Caki2 (cell line): ENCODE results near the gene LOX. TPM values are rescaled to one million over a fixed set of nuclear protein-coding genes. Genes with fewer than 3 reads are reported as not detected.
A peak's percentile ranks its signal among the peaks of the same experiment; 100 is the strongest.

Experiments used
- DNase-seq: peaks from one replicate; pipeline ENCODE4 v3.0.0-alpha.2; 2015; ENCODE audit warnings: low read depth
- in situ Hi-C: cut with HindIII; loops from 2 replicates; pipeline ENCODE4 v1.10.0; 2016; ENCODE audit warnings: low sequenced_read_pairs, low pct_unique_long_range_greater_than_20kb, mixed read lengths
- total RNA-seq: library from RNA; depleted of rRNA; stranded (reverse); fragments of >200 nt; shearing (Covaris generic); gene quantifications from 2 replicates; pipeline ENCODE4 v1.2.3, GENCODE V29; 2014; ENCODE audit warnings: low replicate concordance; rRNA removed

Gene LOX, protein sequence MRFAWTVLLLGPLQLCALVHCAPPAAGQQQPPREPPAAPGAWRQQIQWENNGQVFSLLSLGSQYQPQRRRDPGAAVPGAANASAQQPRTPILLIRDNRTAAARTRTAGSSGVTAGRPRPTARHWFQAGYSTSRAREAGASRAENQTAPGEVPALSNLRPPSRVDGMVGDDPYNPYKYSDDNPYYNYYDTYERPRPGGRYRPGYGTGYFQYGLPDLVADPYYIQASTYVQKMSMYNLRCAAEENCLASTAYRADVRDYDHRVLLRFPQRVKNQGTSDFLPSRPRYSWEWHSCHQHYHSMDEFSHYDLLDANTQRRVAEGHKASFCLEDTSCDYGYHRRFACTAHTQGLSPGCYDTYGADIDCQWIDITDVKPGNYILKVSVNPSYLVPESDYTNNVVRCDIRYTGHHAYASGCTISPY
- total RNA-seq, result 49.6 and 60.5 TPM in 2 replicates

DNA sequence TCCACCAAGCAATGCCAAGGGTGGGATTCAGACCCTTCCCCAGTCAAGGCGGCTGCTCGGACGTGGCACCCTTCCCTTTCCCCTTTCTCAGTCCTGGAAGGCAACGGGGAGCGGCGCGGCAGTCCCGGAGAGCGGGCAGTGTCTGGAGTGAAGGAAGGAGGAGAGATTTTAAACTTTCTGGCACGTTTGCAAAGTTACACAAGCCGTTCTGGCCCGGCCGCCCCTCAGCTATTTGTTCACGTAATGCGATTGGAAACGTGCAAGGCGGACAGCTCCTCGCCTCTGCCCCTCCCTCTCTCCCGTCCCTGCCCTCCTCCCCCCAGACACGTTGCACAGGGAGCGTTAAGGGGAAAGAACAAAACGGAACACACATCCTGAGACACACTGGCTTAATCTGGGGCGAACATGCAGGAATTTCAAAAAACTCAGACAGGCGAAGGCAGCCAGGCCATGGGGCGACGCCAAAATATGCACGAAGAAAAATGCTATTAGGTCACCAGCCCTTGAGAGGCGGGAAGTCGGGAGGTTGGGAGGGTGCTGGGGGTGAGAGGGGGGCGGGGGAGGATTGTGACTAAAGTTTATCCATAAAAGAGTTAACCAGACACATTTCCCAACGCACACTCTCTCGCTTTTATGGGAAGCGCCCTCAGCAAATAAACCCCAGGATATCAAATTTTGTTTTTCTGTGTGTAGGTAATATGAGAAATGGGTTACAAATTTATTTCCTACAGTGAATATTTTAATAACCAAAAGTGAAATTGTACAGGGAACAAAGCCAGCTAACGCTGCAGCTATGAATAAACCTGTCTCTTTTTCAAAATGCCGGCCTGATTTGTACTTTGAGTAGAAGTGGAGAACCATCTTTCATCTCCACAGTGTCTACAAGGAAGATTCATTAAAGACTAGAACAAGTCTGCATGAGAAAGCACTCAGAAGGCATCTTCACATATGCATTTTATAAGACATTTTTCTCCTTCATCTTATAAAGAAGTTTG is at the start of gene LOX:
Gene LOX (minus strand): TSS at position 144 of the 995 bp plus-strand sequence. CDS start 274 bp downstream, outside the sequence.
- in situ Hi-C loops, result no loop called here
- peak; percentile 83 for DNase-seq

DNA sequence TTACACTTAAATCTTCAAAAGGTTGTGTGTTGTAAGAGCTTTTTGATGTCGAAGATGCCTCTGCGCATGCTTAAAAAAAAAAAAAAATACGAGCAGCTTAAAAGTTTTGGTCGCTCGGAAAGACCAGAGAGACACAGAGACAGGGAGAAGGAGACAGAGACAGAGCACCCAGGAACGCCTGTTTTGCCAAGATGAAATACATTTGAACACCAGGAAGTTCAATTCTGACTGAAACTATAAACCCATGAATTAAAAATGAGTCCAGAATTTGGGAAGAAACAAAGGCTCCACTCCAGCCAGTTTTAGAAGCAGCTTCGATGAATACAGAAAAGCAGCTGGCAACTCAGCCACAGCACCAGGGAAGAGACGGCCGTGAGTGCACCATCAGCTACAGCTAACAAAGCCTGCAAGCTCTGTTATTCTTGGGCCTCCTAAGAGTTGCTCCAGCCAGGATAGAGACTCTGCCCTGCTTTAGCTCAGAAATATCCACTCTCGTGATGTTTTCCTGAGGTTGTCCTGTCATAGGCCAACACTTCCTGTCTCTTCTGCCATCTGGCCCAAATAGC is 48.8 kb upstream of the LOX start:
- DNase-seq, result no peak
- in situ Hi-C loops, result no loop called here

DNA sequence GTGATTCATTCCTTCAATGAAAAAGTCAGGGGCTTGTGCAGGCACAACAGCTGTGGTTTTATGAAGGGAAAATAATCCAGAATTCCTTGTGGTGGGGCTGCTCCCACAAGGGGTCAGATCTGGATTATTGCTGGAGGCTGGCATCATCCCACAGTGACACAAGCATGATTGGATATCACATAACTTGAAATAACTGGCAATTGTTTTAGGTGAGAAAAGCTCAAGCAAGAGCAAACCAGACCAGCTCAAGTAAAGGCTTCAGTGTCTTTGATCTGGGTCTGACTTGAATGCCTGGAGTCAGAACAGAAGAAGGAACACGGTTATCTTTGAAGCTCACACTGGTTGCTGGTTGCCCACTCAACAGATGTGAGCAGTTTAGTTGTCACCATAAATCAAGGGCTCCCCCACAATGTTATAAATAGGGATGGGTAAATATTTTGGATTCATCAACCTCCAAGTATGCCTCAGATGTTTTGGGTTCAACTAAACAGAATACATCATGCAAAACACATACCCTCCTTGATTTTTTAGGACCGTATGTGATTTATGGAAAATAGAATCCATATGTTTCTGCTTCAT is 48.2 kb upstream of the LOX start:
- in situ Hi-C loops, result no loop called here
- no peak for DNase-seq

DNA sequence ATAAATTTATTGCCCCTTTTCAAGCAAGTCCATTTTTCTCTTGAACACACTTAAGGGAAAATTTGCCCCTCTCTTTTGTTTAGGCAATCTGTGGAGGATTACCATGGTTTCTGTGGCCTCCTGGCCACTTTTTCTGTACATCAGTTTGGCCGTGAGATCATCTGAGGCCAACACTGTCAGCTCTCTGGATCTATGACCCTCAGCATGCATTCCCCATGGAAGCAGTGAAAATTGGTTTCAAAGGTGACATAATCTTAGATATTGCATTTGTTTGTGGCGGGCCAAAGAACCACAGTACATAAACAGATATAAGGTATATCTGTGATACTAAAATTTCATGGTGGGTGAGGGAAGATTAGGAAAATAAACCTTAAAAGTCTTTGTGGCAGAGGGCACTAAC is 46.7 kb upstream of the LOX start:
- no peak for DNase-seq
- in situ Hi-C loops, result no loop called here

DNA sequence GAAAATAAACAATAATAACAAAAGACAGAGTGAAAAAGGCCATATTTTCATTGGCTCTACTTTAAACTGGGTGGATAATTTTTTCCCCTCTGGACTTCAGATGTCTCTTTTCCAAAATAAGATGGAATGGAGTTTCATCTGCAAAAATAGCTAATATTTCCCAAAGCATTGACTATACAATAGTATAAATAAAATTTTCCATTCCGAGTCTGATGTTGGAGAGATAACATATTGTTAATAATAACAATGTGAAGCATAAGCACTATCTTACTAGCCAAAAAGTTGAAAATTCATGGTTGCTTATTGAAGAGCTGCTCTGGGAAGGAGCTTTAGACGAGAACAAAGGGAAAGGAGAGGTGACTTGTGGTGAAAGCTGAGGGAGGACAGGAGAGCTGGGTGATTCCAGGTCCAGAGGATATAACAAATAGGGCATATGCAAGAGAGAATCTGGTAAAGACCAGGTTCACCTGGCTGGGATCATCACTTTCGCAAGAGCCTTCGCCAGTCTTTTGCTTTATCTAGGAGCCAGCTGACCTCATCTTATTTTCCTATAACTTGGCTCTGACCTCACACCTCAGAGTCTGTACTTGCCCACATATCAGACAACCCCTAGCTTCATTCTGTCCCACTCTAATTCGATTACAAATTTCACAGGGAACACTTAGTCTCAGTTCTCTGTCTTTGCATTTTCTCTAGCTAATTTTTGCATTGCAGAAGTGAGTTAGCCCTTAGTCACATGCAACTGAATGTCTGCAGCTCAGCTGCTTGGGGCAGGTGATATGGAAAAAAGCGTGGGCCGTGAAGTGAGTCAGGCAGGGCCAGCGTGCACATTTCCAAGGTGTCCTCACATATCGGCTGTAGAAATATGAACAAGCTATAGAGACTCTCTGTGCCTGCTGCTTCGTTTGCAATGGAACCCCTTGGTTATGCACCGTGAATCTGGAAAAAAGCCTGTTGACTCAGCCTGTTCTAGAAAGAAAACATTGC is 43.7 kb upstream of the LOX start:
- in situ Hi-C loops, result no loop called here
- DNase-seq, result peak; percentile 50

DNA sequence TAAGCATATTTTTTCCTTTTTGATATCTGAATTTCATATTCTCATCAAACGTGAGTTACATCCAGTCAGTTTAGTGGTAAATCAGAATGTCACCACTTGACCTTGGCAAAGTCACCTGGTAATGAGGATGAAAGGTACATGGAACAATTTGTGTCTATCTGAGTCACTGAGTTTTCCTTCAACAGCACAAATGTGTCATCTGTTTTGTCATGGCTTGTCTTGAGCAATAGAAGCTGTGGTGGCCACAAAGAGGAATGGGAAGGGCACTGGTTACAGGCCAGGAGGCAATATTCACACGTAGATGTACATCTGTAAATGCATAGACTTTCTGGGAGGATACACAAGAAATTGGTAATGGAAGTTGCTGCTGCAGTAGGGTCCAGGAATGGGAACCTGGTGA is 42.9 kb upstream of the LOX start:
- DNase-seq, result no peak
- in situ Hi-C loops, result no loop called here

DNA sequence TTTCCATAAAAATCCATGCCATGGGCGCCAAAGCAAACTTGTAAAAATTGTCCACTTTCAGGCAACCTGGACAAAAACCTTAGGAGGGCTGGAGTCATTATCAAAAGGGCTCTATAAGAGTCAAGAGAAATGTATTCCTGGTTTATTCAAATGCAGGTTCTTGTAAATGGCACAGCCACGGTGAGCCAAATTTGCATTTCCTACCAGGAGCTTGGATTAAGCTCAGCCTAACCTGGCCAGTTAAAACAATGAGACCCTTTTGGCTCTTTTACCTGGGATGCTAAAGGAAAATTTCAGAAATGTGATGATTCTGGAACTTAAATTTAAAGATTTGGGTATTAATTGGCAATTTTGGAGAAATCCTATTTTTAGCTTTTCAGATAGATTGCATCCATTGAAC is 42.4 kb upstream of the LOX start:
- in situ Hi-C loops, result no loop called here
- DNase-seq, result no peak

DNA sequence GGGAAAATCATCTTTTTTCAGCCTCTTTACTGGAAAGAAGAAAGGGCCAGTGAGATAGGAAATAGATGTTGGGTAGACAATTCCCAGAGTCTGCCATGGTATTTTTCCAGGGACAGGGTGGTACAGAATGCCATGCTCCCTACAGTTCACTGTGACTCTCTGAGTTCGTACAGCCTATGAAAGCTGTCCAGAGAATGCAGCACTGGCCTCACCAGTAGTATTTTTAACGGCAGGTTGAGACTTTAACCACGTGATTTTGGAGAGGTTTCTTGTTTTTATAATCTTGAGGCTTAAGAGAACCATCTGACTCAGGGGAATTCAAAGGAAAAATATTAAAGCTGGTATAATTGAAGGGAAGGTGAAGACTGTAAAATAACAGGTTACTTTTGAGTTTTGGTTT is 41.1 kb upstream of the LOX start:
- in situ Hi-C loops, result no loop called here
- no peak for DNase-seq

DNA sequence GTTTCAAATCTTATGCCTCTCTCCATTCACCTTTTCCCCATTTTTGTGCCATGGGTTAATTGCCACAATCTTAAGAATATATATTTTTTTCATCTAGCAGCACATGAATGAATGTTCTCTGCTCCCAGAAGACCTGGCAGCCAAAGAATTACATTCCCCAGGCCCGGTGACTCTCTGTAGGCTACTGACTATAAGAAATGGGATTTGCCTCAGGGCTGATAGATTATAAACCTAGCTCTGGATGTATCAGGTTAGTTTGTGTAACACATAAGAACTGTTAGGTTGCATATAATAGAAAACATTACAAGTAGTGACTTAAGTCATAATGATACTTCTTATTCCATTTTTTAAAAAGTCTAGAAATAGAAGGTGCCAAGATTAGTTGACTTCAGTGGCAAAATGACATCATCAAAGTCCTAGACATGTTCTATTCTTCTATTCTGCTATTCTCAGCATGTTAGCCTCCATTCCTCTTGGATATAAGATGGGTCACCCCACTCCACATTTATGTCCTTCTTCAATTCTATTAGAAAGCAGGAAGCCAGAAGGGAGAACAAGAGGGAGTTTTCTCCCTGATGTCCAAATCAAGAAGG is 40.4 kb upstream of the LOX start:
- no peak for DNase-seq
- in situ Hi-C loops, result no loop called here

DNA sequence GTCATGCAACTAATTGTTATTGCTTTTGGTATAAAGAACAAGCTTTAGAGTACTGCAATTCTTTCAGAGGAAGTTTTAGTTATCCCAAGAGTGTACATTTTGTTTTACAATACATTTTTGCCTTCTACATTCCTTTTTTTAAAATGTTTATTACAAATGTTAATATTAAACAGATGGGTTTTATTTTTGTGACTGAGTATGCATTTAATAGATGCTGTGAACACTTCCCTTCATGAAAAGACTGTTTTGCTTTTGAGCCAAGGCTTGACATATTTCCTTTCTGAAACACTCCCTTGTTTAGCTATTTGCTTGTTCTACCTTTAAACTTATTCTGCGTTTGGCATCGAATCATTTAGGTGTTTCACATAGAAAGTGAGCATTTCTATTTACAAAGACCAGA is 36.4 kb upstream of the LOX start:
- in situ Hi-C loops, result no loop called here
- DNase-seq, result no peak

DNA sequence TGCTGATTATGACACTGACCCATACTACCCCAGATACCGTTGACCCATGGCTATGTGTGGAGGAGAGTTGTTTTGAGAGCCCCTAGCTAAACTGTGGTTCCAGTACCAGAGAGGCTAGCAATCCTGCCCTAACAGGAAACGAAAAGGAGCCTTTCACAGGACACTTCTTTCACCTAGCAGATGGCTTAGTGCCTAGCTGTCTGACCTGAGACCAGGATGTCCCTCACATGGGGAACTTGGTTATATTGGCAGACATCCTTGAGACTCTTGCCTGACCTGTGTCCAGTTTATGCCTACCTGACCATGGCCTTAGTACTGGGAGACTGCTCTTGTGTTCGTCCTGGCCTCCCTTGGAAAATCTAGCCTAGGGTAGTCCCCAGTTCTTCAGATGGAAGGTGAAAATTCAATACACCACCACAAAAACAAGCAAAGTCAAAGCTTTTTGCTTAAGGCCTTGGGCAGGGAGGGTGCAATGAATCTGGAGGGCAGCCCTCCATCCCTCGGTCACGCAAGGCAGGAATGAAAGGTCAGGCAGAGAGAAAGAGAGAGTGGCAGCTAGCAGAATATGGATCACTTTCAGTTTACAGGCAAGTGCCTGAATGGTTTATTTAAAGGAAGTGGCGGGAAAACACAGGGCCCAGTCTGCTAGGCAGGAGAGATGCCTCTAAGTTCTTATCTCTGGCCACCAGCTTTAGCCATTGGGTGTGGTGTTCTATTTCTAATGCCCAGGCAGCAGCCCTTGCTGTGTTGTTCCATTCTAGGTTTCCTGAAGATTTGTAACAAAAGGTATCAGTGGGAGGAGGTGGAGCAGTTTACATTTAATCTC is 34.9 kb upstream of the LOX start:
- DNase-seq, result no peak
- in situ Hi-C loops, result no loop called here

DNA sequence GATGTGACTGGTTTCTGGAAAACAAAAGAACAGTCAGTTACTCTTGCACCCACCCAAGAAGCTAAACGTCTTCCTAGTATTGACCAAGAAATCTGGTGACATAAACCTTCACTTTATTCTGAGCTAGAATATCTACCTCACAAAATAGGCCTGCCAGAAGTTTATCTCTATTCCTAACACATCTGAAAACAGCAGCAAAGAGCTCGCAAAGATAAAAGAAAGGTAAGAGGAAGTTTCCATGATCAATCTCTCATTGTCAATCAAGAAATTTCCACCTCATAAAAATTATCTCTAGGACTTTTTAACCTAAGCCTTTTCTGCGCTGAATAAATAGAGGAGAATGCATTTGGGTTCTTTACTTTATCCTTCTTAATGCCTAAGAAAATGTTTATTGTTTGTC is 34.0 kb upstream of the LOX start:
- in situ Hi-C loops, result no loop called here
- no peak for DNase-seq

DNA sequence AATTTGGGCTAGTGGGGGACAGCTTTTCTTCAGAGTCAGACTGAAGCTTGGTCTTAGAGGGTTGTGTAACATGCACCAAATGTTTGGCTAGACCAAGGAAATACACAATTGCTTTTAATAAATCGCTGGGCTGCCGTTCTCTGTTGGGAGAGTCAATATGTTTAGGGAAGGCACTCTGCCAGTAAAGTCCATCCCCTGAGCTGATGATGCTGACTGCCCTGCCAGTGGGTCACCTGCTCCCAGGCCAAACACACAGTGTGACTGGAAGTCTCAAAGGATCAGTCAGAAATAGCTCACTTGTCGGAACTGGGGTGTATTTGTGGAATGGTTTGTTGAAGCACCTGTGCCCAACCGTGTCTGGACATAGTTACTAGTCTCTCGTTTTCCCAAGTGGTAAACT is 33.4 kb upstream of the LOX start:
- no peak for DNase-seq
- in situ Hi-C loops, result no loop called here

DNA sequence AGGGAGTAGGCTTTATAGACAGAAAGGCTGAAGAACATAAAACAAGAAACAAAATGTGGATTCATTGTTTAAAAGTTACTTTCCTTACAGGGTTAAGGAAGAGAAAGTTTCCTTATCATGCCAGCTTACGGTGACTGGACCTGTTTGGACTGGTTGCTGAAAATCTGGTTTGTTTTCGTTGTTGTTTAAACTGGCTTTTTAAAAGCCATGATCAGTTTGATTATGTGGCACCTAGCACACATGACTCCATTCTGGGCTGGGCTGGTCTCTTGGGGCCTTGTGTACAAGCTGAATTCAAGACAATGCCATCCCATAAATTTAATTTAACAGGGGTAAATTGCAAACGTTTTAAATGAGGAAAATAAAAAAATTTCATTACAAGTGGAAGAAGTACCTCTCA is 32.9 kb upstream of the LOX start:
- in situ Hi-C loops, result no loop called here
- DNase-seq, result no peak

DNA sequence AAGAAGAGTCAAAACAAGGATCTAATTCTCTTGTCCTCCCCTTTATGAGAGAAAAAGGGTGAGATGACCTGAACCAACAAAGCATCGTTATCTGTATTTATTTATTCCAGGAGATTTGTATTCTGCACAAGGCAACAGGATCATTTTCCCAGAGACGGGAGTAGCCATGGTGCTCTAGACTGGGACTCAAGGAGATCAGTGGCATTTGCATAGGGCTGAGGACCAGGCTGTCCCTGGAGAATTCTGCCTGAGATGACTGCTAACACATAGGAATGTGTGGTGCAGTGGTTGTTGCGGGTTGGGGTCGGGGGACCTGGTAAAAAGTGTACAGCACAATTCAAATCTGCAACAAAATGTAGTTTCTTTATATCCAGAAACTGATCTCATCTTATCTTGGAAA is 29.0 kb upstream of the LOX start:
- no peak for DNase-seq
- in situ Hi-C loops, result no loop called here

DNA sequence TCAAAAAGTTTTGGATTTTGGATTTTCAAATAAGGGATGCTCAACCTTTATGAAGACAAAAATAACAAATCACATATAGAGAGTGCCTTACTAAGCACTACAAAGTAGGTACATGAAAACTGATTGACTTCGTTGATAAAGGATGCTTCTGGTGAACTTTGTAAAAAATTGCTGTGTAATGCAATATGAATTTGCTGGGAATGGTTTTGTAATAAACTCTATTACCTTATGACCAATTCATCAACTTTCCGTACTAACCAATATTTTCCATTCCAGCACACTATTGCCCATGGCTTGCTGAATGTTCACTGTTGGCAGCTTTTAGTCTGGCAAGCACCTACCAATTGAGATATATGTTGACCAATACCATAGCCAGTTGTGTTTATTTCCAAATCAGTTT is 27.9 kb upstream of the LOX start:
- no peak for DNase-seq
- in situ Hi-C loops, result no loop called here
